HG03354 (cell line): Measurements from ENCODE around the gene DDX20.
A peak's percentile ranks its signal among the peaks of the same experiment; 100 is the strongest.

Experiments
- ATAC-seq: cut with Tn5 transposase; IDR thresholded peaks from one replicate; pipeline ENCODE4 v1.9.1; 2021; ENCODE audit warnings: mild to moderate bottlenecking; ENCODE audit not compliant: unreplicated experiment, poor library complexity, severe bottlenecking

DDX20 gene

GRCh38 chr1:111745675-111746613, 9.8 kb upstream of the DDX20 start:
- ATAC-seq: no peak

- no peak for ATAC-seq
Observed at GRCh38 chr1:111746614-111746999, 9.1 kb upstream of the DDX20 start.

DNA sequence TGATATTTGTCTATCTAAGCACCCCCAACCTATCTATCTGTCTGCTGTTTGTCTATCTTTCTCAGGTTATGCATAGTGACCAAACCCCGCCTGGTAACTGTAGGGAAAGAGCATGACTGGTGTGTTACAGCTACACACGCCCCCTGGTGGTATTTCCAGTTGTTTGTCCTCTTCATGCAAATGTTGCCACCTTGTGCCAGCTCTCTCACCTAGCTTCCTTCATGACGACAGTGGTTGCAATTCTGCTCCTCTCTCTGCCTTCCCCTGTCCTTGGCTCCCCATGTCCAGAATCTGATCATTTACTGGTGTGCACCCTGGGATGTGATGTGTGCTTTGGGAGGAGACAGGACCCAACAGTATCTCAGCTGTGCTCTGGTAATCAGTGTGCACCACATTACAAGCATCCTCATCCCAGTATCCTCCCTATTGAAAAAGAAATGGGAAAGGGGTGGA, 8.4 kb upstream of the DDX20 start:
- ATAC-seq: peak; percentile 67

DNA sequence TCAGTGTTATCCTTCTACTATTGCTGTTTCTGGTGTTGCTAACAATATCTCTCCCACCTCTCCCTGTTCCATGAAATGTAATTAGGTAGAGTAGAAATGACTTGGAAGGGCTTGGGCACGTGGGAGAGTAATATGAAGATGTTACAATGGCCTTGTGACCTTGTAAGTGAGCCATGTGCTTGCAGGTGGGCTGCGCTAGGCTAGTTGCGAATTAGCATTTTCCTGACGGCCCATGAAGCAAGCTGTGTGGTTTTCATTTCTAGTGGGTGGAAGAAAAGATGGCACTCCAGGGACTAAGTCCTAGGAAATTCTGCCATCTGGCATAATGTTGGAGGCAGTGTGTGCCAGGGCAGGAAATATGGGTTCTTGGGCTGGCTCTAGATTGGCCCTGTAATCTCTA, 7.8 kb upstream of the DDX20 start:
- ATAC-seq: no peak

DNA sequence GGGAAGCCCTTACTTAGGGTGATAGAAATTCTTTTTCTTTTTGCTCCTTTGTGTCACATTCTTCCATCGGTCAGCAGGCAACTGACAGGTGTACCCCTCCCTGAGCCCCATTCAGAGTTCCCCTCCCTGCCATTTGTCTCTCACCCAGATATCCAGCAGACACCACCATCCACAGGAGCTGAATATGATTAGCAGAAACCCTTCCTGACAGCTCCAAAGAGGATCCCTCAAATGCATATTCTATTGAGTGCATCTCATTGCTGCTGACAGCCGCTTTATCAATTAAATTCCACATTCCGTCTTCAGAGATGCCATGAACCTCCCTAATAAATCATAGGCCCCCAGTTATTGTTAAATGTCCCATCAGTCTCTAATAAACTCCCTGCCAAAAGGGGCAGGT, 6.1 kb upstream of the DDX20 start:
- ATAC-seq: no peak

DNA sequence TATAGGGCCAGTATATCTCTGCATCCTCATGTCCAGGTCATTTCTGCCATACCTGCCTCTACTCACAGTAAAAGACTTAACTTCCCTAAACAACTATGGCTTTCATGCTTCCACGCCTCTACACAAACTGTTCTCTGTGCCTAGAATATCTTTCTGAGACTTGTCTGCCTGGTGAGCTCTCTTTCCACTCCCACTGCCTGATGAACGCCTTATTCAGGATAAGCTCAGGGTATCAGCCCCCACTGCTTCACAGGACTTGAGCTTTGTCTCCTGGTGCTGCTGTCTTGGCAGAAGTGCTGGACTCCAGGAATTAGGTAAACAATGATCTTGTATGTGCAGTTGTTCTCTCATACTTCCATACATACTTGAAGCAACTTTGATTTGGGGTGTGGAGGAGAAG, 4.8 kb upstream of the DDX20 start:
- no peak for ATAC-seq

DNA sequence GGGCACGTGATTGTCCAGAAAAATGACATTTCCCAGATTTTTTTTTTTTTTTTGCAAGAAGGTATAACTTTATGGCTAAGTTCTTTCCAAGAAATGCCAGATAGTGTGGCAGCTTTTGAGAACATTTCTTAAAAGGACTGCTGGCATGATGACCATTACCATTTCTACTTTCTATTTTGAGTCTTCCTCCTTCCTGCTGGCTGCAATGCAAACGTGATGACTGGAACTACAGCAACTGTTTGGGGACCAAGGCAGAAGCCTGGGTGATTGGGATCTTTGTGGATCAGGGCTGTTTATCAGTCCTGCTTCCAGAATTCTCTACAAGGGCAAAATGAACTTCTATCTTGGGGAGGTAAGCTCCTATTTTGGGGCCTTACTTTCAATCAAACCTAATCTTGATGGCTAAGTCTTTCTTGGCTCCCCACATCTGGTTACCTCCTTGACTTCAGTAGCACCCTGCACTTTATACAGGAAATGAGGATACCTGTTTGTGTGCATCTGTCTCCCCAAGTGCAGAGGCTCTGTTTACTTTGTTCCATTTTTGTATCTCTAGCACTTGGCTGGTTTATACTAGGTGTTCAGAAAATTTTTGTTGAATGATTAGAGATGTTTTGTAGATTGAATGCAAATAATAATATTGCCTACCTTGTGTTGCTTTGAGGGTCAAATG, 3.7 kb upstream of the DDX20 start:
- ATAC-seq: no peak

DNA sequence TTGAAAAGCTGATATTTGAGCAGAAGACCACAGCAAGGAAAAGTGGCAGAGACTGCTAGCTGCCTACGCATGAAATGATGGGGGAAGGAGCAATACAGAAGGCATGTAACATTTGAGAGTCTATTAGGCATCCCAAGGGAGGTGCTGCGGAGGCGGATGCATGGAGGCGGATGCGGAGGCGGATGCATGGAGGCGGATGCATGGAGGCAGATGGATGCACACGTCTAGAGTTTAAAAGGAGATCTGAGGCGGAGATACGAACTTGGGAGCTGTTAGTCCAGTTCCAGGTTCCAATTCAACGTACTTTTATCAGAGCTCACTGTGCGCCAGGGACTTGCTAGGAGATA, 744 bp upstream of the DDX20 start:
- peak; percentile 6 for ATAC-seq

DNA sequence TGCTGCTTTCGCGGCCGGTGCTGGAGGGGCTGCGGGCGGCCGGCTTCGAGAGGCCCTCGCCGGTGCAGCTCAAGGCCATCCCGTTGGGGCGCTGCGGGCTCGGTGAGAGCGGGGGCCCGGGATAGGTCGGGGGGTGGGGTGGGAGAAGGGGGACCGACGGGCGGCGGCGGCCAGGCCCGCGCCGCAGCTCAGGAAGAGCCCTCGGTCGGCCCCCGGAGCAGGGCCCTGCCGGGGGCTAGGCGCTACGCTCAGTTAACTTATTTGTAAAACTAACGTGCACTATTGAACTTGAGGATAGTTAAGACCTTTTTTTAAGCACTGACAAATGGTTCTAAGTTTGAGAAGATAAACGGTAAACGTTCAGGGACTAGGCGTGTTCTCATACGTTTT, 418 bp downstream of the DDX20 start:
- ATAC-seq: peak; percentile 27

GRCh38 chr1:111758373-111758772, 2.7 kb downstream of the DDX20 start:
- ATAC-seq: no peak

GRCh38 chr1:111761717-111762116, 6.0 kb downstream of the DDX20 start:
- no peak for ATAC-seq

DNA sequence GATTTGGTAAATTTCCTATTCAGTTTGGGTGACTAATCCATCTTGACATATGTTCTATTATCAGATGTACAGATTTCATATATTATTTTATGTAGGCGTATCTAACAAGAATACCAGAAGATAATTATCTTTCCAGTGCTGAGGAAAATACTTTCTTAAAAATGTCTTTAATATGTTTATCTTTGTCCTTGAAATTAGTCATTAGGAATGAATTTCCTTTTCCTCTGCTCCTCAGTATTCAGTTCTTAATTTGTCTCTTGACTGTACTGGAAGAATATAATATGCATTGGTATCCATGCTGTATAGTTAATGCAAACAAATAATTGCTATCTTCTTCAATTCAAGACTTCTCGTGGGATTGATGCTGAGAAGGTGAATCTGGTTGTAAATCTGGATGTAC, 6.6 kb downstream of the DDX20 start:
- no peak for ATAC-seq

DNA sequence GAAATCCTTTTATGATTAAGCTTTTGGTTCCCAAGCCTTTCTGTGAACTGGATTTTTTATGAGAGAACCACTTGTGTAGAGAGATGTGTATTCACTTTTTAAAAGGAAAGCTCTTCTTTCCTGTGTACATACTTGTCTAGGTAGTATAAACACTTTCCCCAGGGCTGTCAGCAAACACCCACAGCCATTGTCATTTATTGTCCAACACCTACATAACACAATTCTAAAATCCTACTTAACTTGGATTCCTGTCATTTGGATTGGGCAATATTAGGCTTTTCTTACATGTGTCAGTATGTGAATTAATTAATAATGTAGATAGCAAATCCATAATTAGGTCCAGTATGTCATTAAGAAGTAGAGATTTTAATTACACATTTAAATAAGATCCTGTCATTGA, 12.3 kb downstream of the DDX20 start:
- no peak for ATAC-seq

DNA sequence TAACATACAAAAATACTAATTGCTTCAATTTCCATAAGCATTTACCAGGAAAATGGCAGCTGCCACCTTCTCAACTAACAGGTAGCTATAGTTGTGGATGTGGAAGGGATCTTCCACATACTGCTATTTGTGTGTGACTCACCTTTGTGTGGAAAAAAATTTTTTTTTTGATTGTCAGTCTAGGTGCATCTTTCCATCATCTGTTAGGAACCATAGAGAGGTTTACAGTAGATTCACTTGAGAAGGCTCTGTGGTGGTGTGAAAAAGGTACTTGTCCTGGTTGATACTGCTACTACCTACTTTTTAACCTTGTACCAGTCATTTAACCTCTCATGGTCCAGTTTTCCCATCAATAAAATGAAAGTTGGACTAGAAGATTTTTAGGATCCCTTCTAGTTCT, 12.9 kb downstream of the DDX20 start:
- ATAC-seq: no peak

- ATAC-seq: no peak
Observed at GRCh38 chr1:111769517-111770146, 13.9 kb downstream of the DDX20 start.

DNA sequence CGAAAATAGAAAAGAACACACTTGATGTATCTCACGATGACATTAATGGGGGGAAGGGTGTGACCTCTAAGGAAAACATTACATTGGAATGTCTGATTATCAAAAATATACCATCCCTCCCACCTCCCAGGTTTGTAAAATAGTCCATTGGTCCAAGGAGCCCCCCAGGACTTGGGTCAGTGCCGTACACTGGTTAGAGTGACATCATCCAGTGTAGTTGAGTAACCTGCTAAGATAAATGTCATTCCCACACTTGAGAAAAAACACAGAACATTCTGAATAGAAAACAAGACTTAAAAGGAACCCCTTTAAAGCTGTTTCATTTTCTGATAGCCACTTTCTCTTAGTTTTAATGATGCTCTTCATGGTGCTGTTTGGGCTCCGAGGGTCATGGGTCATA, 15.2 kb downstream of the DDX20 start:
- ATAC-seq: no peak

GRCh38 chr1:111775966-111776365, 20.3 kb downstream of the DDX20 start:
- ATAC-seq: no peak

- ATAC-seq: no peak
Observed at GRCh38 chr1:111776391-111776790, 20.7 kb downstream of the DDX20 start.

DNA sequence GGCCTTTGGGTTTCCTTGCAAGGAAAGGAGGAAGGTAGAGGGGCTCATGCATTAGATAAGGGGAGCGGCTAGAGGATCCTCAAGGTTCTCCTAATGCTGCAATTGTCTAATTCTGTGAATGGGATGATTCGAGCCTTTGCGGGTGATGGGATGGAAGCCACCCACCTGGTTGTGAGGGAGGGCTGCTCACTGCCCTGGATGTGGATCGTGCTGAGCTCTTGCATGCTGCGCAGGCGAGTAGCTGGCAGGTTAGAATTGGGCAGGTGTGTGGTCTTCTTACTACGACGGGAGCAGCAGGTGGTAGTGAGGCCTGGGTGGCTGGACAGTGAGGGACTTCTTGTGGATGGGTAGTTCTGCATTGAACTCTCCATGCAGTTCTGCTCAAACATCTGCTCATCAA, 21.2 kb downstream of the DDX20 start:
- ATAC-seq: no peak

DNA sequence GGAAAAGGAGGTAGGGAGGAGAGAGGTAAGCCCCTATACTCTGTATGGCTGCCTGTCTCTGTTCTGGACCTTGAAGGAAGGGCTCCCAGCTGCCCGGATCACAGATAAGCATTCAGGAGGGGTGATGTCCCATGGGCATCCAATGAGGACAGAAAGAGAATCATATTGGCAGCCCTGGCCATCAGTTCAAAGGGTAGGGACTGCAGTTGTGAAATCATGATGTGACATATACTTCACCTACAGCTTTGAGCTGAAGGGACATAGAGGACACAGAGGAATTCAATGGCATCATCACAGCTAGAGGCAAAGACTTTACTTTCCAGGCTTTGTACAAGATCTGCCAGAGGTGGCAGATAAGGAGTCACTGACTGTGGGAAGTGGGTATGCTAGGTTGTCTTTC, 21.6 kb downstream of the DDX20 start:
- no peak for ATAC-seq

GRCh38 chr1:111778066-111778465, 22.4 kb downstream of the DDX20 start:
- ATAC-seq: no peak
